ENCODE measurements around the gene TVP23C. TPM values are rescaled to one million over a fixed set of nuclear protein-coding genes. Genes with fewer than 3 reads are reported as not detected.

TVP23C gene
- total RNA-seq, 1 experiment from 2014 or later: 16.9 TPM

DNA sequence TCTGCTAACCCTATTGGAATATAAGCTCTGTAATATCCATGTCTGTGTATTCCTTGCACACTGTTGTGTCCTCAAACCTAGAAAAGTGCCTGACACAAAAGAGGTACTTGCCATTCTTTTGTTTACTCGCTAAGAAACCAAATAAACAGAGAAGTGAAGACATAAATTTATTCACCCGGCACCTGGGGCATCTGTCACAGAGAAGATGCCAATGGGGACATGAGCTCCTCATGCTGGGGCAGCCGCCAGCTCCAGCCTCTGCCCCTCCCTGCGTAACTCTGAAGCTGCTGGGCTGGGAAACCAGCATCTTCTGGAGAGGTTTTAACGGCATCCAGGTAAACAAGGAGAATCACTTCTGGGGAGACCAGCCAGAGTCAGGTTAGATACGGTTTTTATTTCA, 80.8 kb downstream of the TVP23C start:
- Histone ChIP-seq H2BK12ac (ENCODE audit: insufficient read length, low read depth, low read length) (no peak overlapping the region), H3K79me1 (ENCODE audit: insufficient read depth, low read depth, low read length, poor library complexity, severe bottlenecking) (peaks cover 2% of the 10 kb centered on the region), H2BK15ac (ENCODE audit: low read depth, low read length) (no peak overlapping the region), H3K18ac (ENCODE audit: insufficient read length, low read depth, low read length) (no peak overlapping the region), H3K79me2 (ENCODE audit: insufficient read depth, low read length) (no peaks in the 10 kb centered on the region), H3K9ac (ENCODE audit: extremely low read depth, insufficient read length, low read length) (no peak overlapping the region), H3K27ac (ENCODE audit: insufficient read length, low read depth, low read length) (no peak overlapping the region), H4K20me1 (ENCODE audit: control insufficient read depth, insufficient read depth, insufficient read length) (no peaks in the 10 kb centered on the region), H2BK120ac (ENCODE audit: low read depth, low read length, poor library complexity, severe bottlenecking) (no peak overlapping the region), H4K8ac (replicated peaks; ENCODE audit: insufficient read length, low read depth, low read length) (no peak overlapping the region), H2BK20ac (ENCODE audit: low read depth, low read length, poor library complexity, severe bottlenecking) (no peak overlapping the region), H3K14ac (ENCODE audit: insufficient read depth, low read length) (no peak overlapping the region), H3K4ac (ENCODE audit: low read depth, low read length) (no peak overlapping the region), H4K91ac (ENCODE audit: insufficient read length, low read depth, low read length) (no peak overlapping the region), H3K27me3 (ENCODE audit: insufficient read depth, low read length) (no peaks in the 10 kb centered on the region), H4K5ac (ENCODE audit: insufficient read length, low read depth, low read length) (no peak overlapping the region), H3K56ac (ENCODE audit: insufficient read length, low read depth, low read length) (no peak overlapping the region), H3T11ph (ENCODE audit: low read length) (no peak overlapping the region), H3K23me2 (ENCODE audit: insufficient read length, low read depth, low read length, poor library complexity, severe bottlenecking) (no peaks in the 10 kb centered on the region), H2BK5ac (ENCODE audit: insufficient read length, low read length) (no peak overlapping the region), H3K23ac (ENCODE audit: insufficient read length, low read depth, low read length) (no peak overlapping the region), H2AK5ac (ENCODE audit: insufficient read length, low read length) (no peak overlapping the region), H3K4me1 (ENCODE audit: insufficient read depth, low read length) (peaks cover 12% of the 10 kb centered on the region), H3K4me2 (ENCODE audit: insufficient read depth, insufficient read length, low read length) (no peak overlapping the region), H2AFZ (ENCODE audit: low read length) (no peak overlapping the region), H3K9me3 (ENCODE audit: control insufficient read depth, low read depth, low read length) (no peaks in the 10 kb centered on the region)
- Mint-ChIP-seq H3K27me3 (ENCODE audit: low read depth) (no peaks in the 10 kb centered on the region), H3K36me3 (ENCODE audit: insufficient read depth in 1 of 3, low read depth in 3 of 3) (peaks cover 10 to 21% (median 11%) of the 10 kb centered on the region in 3 experiments), H3K4me3 (no peak overlapping the region), H3K9me3 (no peaks in the 10 kb centered on the region), H3K27ac (no peak overlapping the region), H3K4me1 (peaks cover 15 to 16% of the 10 kb centered on the region in 2 experiments)
- TF ChIP-seq, protein P1, sequence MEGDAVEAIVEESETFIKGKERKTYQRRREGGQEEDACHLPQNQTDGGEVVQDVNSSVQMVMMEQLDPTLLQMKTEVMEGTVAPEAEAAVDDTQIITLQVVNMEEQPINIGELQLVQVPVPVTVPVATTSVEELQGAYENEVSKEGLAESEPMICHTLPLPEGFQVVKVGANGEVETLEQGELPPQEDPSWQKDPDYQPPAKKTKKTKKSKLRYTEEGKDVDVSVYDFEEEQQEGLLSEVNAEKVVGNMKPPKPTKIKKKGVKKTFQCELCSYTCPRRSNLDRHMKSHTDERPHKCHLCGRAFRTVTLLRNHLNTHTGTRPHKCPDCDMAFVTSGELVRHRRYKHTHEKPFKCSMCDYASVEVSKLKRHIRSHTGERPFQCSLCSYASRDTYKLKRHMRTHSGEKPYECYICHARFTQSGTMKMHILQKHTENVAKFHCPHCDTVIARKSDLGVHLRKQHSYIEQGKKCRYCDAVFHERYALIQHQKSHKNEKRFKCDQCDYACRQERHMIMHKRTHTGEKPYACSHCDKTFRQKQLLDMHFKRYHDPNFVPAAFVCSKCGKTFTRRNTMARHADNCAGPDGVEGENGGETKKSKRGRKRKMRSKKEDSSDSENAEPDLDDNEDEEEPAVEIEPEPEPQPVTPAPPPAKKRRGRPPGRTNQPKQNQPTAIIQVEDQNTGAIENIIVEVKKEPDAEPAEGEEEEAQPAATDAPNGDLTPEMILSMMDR (conservative IDR thresholded peaks at IDR 0.05): no peak
- WGBS (ENCODE audit: extremely low coverage, insufficient read length, low lambda C conversion rate): no CpG with 5 or more reads among the region's 6 CpGs
- no peak for DNase-seq

Measured in H9 (cell line).